A549 (cell line): ENCODE measurements around the gene SOS1. TPM values are rescaled to one million over a fixed set of nuclear protein-coding genes. Genes with fewer than 3 reads are reported as not detected.

Experiments
- ATAC-seq, 2 experiments: fragments of 200-7000 bp in 1 of 2; fragments of >200 bp in 1 of 2; cut with Nextera tagmentation in 1 of 2; cut with Tn5 transposase in 1 of 2; 3 replicates each; pipeline versions ENCODE4 v1.8.0 to v1.9.1; 2018 to 2020; ENCODE audit warnings: mild to moderate bottlenecking in 1 of 2, moderate library complexity in 1 of 2
- CTCF ChIA-PET: fragments of 300-600 bp; sonication (Branson Sonifier 250); formaldehyde crosslinking; extraction: SDS; loops from one replicate; lab custom pipeline; 2021; ENCODE audit warnings: antibody characterized with exemption, inconsistent platforms; lab: Yijun Ruan, JAX
- POLR2A ChIA-PET: fragments of 350-600 bp; formaldehyde crosslinking; extraction: SDS; loops from one replicate; lab custom pipeline; 2021; ENCODE audit warnings: antibody characterized with exemption, inconsistent platforms; lab: Yijun Ruan, JAX
- DNase-seq, 2 experiments: peaks; one replicate each; pipeline versions ENCODE4 v3.0.0 to v3.0.0-alpha.2; 2011 to 2016; ENCODE audit warnings: low read depth in 1 of 2, low spot score in 1 of 2
- FAIRE-seq: peaks from 2 replicates; lab custom pipeline; 2011; peaks lifted over from hg19 to GRCh38; lab: Jason Lieb, UNC
- H3K27ac ChIP-seq, 2 experiments: fragments of >200 bp; sonication (Bioruptor Twin); formaldehyde crosslinking; 3 replicates each; pipeline ENCODE4 v1.5.1; 2016 to 2017
- H3K4me1 ChIP-seq: fragments of >200 bp; sonication (Bioruptor Twin); formaldehyde crosslinking; 3 replicates; pipeline ENCODE4 v1.6.1; 2016
- H3K4me2 ChIP-seq: fragments of >200 bp; sonication (Bioruptor Twin); formaldehyde crosslinking; 3 replicates; pipeline ENCODE4 v1.6.1; 2016
- H3K4me3 ChIP-seq: fragments of >200 bp; sonication (Bioruptor Twin); formaldehyde crosslinking; 3 replicates; pipeline ENCODE4 v1.5.1; 2016
- H3K9me3 ChIP-seq: fragments of >200 bp; sonication (Bioruptor Twin); formaldehyde crosslinking; 3 replicates; pipeline ENCODE4 v1.6.1; 2016
- BHLHE40 ChIP-seq: IDR thresholded peaks from 2 replicates; pipeline ENCODE4 v1.6.1; 2012; ENCODE audit warnings: low read depth, low read length, inconsistent platforms
- CBX2 ChIP-seq: fragments of 200-600 bp; sonication (generic); IDR thresholded peaks from 2 replicates; pipeline ENCODE4 v1.6.1; 2016; ENCODE audit warnings: low read depth, mild to moderate bottlenecking, borderline replicate concordance
- EHF ChIP-seq: fragments of 250-450 bp; sonication (Bioruptor Pico); IDR thresholded peaks from 2 replicates; pipeline ENCODE4 v1.5.0; 2020; ENCODE audit warnings: mild to moderate bottlenecking
- ESRRA ChIP-seq: fragments of 150-350 bp; IDR thresholded peaks from 2 replicates; pipeline ENCODE4 v1.6.1; 2014; ENCODE audit warnings: mild to moderate bottlenecking, low read length, borderline replicate concordance
- HDAC2 ChIP-seq: fragments of 200-600 bp; sonication (generic); IDR thresholded peaks from 2 replicates; pipeline ENCODE4 v1.6.1; 2016
- HOXA7 ChIP-seq: fragments of 250-450 bp; sonication (Bioruptor Pico); IDR thresholded peaks from 2 replicates; pipeline ENCODE4 v1.5.0; 2020; ENCODE audit warnings: mild to moderate bottlenecking, moderate library complexity
- JUNB ChIP-seq: fragments of >200 bp; sonication (Bioruptor Twin); formaldehyde crosslinking; IDR thresholded peaks from 2 replicates; pipeline ENCODE4 v1.6.1; 2016
- MAFK ChIP-seq: fragments of 450-650 bp; IDR thresholded peaks from 2 replicates; pipeline ENCODE4 v1.6.1; 2014; ENCODE audit not compliant: partially characterized antibody
- NPAS2 ChIP-seq: fragments of 250-450 bp; sonication (Bioruptor Pico); IDR thresholded peaks from 2 replicates; pipeline ENCODE4 v1.8.0; 2022; ENCODE audit warnings: mild to moderate bottlenecking, moderate library complexity, borderline replicate concordance
- POLR2AphosphoS2 ChIP-seq: conservative IDR thresholded peaks from 2 replicates; pipeline ENCODE4 v1.6.1; 2012; ENCODE audit warnings: low read length, improper control_type of control experiment, inconsistent platforms
- RCOR1 ChIP-seq: fragments of 150-350 bp; IDR thresholded peaks from 2 replicates; pipeline ENCODE4 v1.6.1; 2014; ENCODE audit warnings: antibody characterized with exemption, low read length, low read depth
- SMC3 ChIP-seq: fragments of >200 bp; sonication (Bioruptor Twin); formaldehyde crosslinking; IDR thresholded peaks from 3 replicates; pipeline ENCODE4 v1.6.1; 2018; ENCODE audit warnings: inconsistent platforms
- TFCP2L1 ChIP-seq: fragments of 250-450 bp; sonication (Bioruptor Pico); IDR thresholded peaks from 2 replicates; pipeline ENCODE4 v1.5.0; 2021; ENCODE audit warnings: mild to moderate bottlenecking
- TP53 ChIP-seq: fragments of 250-450 bp; sonication (Bioruptor Pico); IDR thresholded peaks from 2 replicates; pipeline ENCODE4 v1.5.0; 2021; ENCODE audit warnings: mild to moderate bottlenecking, moderate library complexity
- ZC3H11A ChIP-seq: fragments of 450-650 bp; IDR thresholded peaks from 2 replicates; pipeline ENCODE4 v1.6.1; 2014; ENCODE audit warnings: antibody characterized with exemption, mild to moderate bottlenecking
- ZSCAN20 ChIP-seq: fragments of 250-450 bp; sonication (Bioruptor Pico); IDR thresholded peaks from 2 replicates; pipeline ENCODE4 v1.8.0; 2022; ENCODE audit warnings: mild to moderate bottlenecking, moderate library complexity
- WGBS: methylation state at CpG from one replicate; pipeline ENCODE4 v1.1.6; 2017; ENCODE audit errors: missing lambda C conversion rate; 5-methylcytosine and 5-hydroxymethylcytosine counted together
- polyA plus RNA-seq, 4 experiments: library from polyadenylated mRNA; depleted of rRNA in 3 of 4; stranded (reverse); fragments of >200 nt; fragmentation: RNase III in 1 of 4; extraction: RNeasy Plus Mini Kit Qiagen cat#74134 plus additional on column Dnase treatment in 1 of 4; gene quantifications; 2 replicates in 3 of 4; 3 replicates in 1 of 4; pipeline ENCODE4 v1.2.3, GENCODE V29; 2011 to 2017
- TF ChIP-seq, protein P1 (sequence below): IDR thresholded peaks from 2 replicates; pipeline ENCODE4 v1.6.1; 2012
- TF ChIP-seq, protein P2 (sequence below): fragments of 450-650 bp; IDR thresholded peaks from 2 replicates; pipeline ENCODE4 v1.6.1; 2014; ENCODE audit warnings: antibody characterized with exemption
- TF ChIP-seq, protein P3 (sequence below): fragments of 250-450 bp; sonication (Bioruptor Pico); IDR thresholded peaks from 2 replicates; pipeline ENCODE4 v1.5.0; 2021; ENCODE audit warnings: mild to moderate bottlenecking, moderate library complexity, borderline replicate concordance

The SOS1 gene
- polyA plus RNA-seq, 2 of the 4 experiments (the other 2 are of a cell fraction) = 19.6 to 48.9 TPM

DNA sequence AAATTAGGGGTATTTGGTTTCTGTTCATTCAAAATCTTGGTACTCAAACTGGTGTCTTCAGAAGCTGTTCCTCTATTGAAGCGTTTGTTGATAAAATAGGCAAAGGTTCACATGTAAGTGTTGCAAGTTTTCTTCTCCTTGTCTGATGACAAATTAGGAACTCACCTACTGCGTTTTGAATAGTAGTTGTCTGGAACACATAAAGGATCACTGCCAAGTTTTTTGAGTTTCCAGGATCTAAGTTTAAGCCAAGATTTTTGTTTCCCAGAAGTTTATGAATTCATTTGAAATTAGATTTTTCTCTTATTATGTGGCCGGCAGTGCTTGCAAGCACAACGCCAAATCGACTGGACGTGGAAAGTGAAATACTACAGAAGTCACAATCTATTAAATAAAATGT is 145.8 kb downstream of the SOS1 start:
- H3K4me2 ChIP-seq = no peak overlapping the region
- FAIRE-seq = no peak
- CTCF ChIA-PET = interaction anchor here (0.7 to 2.3 kb wide), 3 partner anchors 11 to 27 kb away, joined by 3 to 7 read pairs (median 6); no protein-coding TSS in a partner anchor

DNA sequence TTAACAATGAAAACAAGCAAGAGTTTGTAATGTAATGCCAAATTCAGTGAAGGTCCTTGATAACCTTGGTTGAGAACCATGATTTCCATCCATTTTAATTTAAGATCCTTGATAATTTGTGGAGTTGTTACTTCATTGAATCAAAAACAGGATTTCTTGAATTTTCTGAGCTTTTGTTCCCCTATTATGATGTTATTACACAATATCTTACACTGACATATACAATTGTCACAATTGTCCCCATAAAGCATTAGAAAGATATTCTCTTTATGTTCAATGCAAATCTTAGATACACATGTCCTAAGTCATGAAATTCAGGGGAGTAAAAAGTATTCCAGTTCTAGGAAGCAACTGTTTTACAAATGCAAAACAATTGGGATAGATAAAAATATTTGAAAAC is 147.6 kb downstream of the SOS1 start:
- no peak for FAIRE-seq
- DNase-seq = no peak
- TF ChIP-seq EHF (CRISPR knock-in tag) = no peak
- TF ChIP-seq, protein P1, sequence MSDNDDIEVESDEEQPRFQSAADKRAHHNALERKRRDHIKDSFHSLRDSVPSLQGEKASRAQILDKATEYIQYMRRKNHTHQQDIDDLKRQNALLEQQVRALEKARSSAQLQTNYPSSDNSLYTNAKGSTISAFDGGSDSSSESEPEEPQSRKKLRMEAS = no peak
- TF ChIP-seq, protein P2, sequence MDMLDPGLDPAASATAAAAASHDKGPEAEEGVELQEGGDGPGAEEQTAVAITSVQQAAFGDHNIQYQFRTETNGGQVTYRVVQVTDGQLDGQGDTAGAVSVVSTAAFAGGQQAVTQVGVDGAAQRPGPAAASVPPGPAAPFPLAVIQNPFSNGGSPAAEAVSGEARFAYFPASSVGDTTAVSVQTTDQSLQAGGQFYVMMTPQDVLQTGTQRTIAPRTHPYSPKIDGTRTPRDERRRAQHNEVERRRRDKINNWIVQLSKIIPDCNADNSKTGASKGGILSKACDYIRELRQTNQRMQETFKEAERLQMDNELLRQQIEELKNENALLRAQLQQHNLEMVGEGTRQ = no peak
- no peak for TF ChIP-seq HDAC2
- no peak for TF ChIP-seq NPAS2 (CRISPR knock-in tag)
- TF ChIP-seq ESRRA = no peak
- no peak for TF ChIP-seq JUNB
- no peak for TF ChIP-seq ZSCAN20 (CRISPR knock-in tag)
- TF ChIP-seq ZC3H11A = no peak
- TF ChIP-seq HOXA7 (CRISPR knock-in tag) = no peak
- TF ChIP-seq TFCP2L1 (CRISPR knock-in tag) = no peak
- no peak for TF ChIP-seq POLR2AphosphoS2
- no peaks in the 10 kb centered on the region for H3K9me3 ChIP-seq
- no peaks in the 10 kb centered on the region for H3K4me1 ChIP-seq
- no peak overlapping the region for H3K4me3 ChIP-seq
- ATAC-seq = no peak
- ChIA-PET CTCF (interaction anchor here (1.3 kb wide), 1 partner anchor 9 kb away, joined by 3 read pairs; no protein-coding TSS in a partner anchor), POLR2A (no interaction called here)
- H3K4me2 ChIP-seq = no peak overlapping the region
- H3K27ac ChIP-seq = no peak overlapping the region

More for the DNA sequence above, 145.8 kb downstream of the SOS1 start:
- no peaks in the 10 kb centered on the region for H3K4me1 ChIP-seq
- POLR2A ChIA-PET = no interaction called here
- TF ChIP-seq RCOR1 = no peak
- ATAC-seq (no peak), DNase-seq (no peak)
- no peak overlapping the region for H3K27ac ChIP-seq
- H3K9me3 ChIP-seq = no peaks in the 10 kb centered on the region
- WGBS = 92% methylated on average over 6 of the region's 6 CpGs
- H3K4me3 ChIP-seq = no peak overlapping the region

DNA sequence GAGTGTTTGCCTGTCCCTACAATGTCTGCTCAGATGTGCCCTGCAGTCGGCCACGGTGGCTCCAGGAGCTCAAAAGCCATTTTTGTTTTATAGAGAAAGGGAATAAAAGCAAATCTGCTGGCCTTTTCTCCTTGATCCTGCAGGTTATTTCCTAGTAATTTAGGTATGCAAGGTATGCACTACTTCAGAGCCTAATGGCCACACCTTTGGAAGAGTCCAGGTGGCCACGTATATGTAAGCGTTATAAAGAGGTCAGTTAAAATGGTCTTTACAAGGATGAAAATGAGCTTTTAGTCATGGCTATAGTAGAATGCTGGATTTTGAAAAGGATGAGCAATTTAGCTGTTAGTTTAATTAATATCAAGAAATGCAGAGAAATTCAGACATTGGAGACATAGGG is 149.5 kb downstream of the SOS1 start:
- FAIRE-seq (no peak), ATAC-seq (no peak), DNase-seq (no peak)
- TF ChIP-seq MAFK = no peak
- TF ChIP-seq CBX2 = no peak
- no peak for TF ChIP-seq HDAC2
- TF ChIP-seq BHLHE40 = no peak
- TF ChIP-seq TP53 (CRISPR knock-in tag) = no peak
- TF ChIP-seq HOXA7 (CRISPR knock-in tag) = no peak
- ChIA-PET POLR2A (no interaction called here), CTCF (interaction anchor here (1.0 to 3.0 kb wide), 2 partner anchors 24 to 258 kb away, joined by 3 to 6 read pairs; no protein-coding TSS in a partner anchor)
- Histone ChIP-seq H3K4me1 (no peaks in the 10 kb centered on the region), H3K27ac (no peak overlapping the region), H3K9me3 (no peaks in the 10 kb centered on the region), H3K4me2 (no peak overlapping the region), H3K4me3 (no peak overlapping the region)
- WGBS = 87% methylated on average over 4 of the region's 4 CpGs

DNA sequence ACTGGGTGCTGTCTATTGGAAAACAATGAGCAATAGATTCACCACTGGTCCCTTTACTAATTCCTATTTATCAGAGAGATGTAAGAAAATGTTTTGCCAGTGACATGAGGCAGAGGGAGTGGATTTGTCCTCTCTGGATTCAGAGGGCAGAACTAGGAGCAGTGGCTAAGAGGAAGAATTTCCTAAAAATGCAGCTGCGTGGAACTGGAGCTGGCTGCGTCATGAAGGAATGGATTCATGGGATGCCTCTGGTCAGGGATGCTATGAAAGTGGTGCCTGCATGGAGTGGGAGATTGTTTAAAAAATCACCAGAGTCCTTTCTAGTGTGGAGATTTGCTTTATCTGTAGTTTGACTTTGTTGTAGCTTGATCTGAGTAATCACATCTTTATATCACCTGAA is 152.8 kb downstream of the SOS1 start:
- no peak for ATAC-seq
- CTCF ChIA-PET = interaction anchor here (0.6 to 1.3 kb wide), 3 partner anchors 14 to 26 kb away, joined by 3 to 4 read pairs (median 3); no protein-coding TSS in a partner anchor
- 83% methylated on average over 2 of the region's 2 CpGs for WGBS

More for the DNA sequence above, 152.8 kb downstream of the SOS1 start:
- FAIRE-seq (no peak), DNase-seq (no peak)
- H3K27ac ChIP-seq = no peak overlapping the region
- H3K9me3 ChIP-seq = no peaks in the 10 kb centered on the region
- no peak for TF ChIP-seq EHF (CRISPR knock-in tag)
- TF ChIP-seq, protein P2 = no peak
- TF ChIP-seq, protein P3, sequence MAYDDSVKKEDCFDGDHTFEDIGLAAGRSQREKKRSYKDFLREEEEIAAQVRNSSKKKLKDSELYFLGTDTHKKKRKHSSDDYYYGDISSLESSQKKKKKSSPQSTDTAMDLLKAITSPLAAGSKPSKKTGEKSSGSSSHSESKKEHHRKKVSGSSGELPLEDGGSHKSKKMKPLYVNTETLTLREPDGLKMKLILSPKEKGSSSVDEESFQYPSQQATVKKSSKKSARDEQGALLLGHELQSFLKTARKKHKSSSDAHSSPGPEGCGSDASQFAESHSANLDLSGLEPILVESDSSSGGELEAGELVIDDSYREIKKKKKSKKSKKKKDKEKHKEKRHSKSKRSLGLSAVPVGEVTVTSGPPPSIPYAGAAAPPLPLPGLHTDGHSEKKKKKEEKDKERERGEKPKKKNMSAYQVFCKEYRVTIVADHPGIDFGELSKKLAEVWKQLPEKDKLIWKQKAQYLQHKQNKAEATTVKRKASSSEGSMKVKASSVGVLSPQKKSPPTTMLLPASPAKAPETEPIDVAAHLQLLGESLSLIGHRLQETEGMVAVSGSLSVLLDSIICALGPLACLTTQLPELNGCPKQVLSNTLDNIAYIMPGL = no peak
- TF ChIP-seq SMC3 = no peak
- H3K4me1 ChIP-seq = no peaks in the 10 kb centered on the region
- H3K4me2 ChIP-seq = no peak overlapping the region
- POLR2A ChIA-PET = interaction anchor here (0.6 kb wide), 1 partner anchor 35 kb away, joined by 3 read pairs; no protein-coding TSS in a partner anchor
- H3K4me3 ChIP-seq = no peak overlapping the region
